Measurements from ENCODE around the gene C19orf73. TPM values are rescaled to one million over a fixed set of nuclear protein-coding genes. Genes with fewer than 3 reads are reported as not detected.

The C19orf73 gene
- total RNA-seq, 1 experiment from 2014 or later, result 2.2 TPM

- no peak for ATAC-seq
- CTCF ChIA-PET, result interaction anchor here (1.3 to 2.2 kb wide), 6 partner anchors 8 to 70 kb away, joined by 3 to 17 read pairs (median 10); partner anchors contain the start of gene LIN7B
- RAD21 ChIA-PET (ENCODE audit: low non-redundant PET in 1 of 2, low total read pairs in 2 of 2, uncharacterized antibody in 2 of 2, unreplicated experiment in 2 of 2), result no interaction called here
- Histone ChIP-seq H2AFZ (ENCODE audit: low read depth, low read length, poor library complexity, severe bottlenecking) (no peak overlapping the region), H3K27ac (ENCODE audit: low read depth, low read length) (peak overlapping the region; percentile 62), H3K4me2 (ENCODE audit: low read length) (peak overlapping the region; percentile 88), H3K4me3 (replicated peaks in 1 of 2; ENCODE audit: low read depth in 1 of 2, low read length in 2 of 2) (peak overlapping the region; percentile 40 to 60), H3K79me2 (ENCODE audit: insufficient read depth, low read length) (no peaks in the 10 kb centered on the region), H3K9ac (ENCODE audit: low read length) (peak overlapping the region; percentile 57), H3K4me1 (ENCODE audit: control insufficient read depth in 1 of 2, insufficient read depth in 2 of 2, low read length in 2 of 2) (peaks cover 12 to 26% of the 10 kb centered on the region in 2 experiments), H3K27me3 (ENCODE audit: insufficient read depth, low read length) (no peaks in the 10 kb centered on the region), H4K20me1 (ENCODE audit: insufficient read depth) (no peaks in the 10 kb centered on the region), H3K36me3 (ENCODE audit: control insufficient read depth in 1 of 2, insufficient read depth in 2 of 2, low read length in 2 of 2) (peaks cover 0 to 5% of the 10 kb centered on the region in 2 experiments; a peak in 1 of 4 replicates), H3K9me3 (ENCODE audit: control insufficient read depth in 1 of 2, insufficient read depth in 1 of 2, low read depth in 1 of 2, low read length in 2 of 2) (no peaks in the 10 kb centered on the region), H3K9me2 (ENCODE audit: insufficient read depth) (no peaks in the 10 kb centered on the region)
- TF ChIP-seq SP1 (IDR thresholded peaks at IDR 0.05; ENCODE audit: low read depth), result no peak
- DNase-seq (ENCODE audit: low read depth, low spot score), result no peak
- intact Hi-C loops (cut with micrococcal nuclease), result no loop called here
- POLR2A ChIA-PET, result interaction anchor here (0.6 to 2.3 kb wide), 5 partner anchors 15 to 1404 kb away, joined by 4 to 9 read pairs (median 5); partner anchors contain the start of genes GYS1, LIN7B and RUVBL2
- TSS peak; percentile 89 for BruUV-seq (replicated peaks)
Observed at GRCh38 chr19:49128545-49129237, 9.7 kb upstream of the C19orf73 start.

DNA sequence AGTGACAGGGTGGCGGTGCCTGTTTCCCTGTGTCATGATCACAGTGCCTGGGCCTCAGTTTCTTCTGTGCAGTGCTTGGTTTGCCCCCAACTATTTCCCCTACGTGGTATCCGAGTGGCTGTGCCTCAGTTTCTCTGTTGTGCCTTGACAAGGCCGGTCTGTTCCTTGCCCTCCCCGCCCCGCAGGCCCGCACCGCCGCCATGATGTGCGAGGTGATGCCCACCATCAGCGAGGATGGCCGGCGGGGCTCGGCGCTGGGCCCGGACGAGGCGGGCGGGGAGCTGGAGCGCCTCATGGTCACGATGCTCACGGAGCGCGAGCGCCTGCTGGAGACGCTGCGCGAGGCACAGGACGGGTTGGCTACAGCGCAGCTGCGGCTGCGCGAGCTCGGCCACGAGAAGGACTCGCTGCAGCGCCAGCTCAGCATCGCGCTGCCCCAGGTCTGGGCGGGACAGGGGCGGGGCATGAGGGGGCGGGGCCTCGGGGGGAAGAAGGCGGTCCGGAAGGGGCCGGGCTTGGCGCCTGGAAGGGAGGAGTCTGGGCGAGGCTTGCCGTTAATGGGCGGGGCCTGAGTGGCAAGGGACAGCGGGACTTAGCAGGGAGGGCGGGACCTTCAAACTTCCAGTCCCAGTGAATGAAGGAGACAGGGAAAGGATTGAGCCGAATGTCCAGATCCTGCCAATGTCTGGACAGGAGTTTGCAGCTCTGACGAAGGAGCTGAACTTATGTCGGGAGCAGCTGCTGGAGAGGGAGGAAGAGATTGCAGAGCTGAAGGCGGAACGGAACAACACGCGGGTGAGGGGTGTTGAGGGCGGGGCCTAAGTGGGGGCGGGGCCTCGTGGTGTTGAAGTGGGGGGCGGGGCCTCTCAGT is 9.0 kb upstream of the C19orf73 start:
- peak overlapping the region; percentile 57 for H3K9ac ChIP-seq (ENCODE audit: low read length)
- RAD21 ChIA-PET (ENCODE audit: low non-redundant PET in 1 of 2, low total read pairs in 2 of 2, uncharacterized antibody in 2 of 2, unreplicated experiment in 2 of 2), result interaction anchor here (0.6 to 0.7 kb wide), 3 partner anchors 25 to 202 kb away, joined by 3 to 5 read pairs (median 3); no protein-coding TSS in a partner anchor
- POLR2A ChIA-PET, result interaction anchor here (0.6 to 2.3 kb wide), 13 partner anchors 8 to 1403 kb away, joined by 3 to 9 read pairs (median 4); partner anchors contain the start of genes GYS1, LIN7B, PPFIA3 and RUVBL2
- peaks cover 12 to 21% of the 10 kb centered on the region in 2 experiments for H3K4me1 ChIP-seq (ENCODE audit: control insufficient read depth in 1 of 2, insufficient read depth in 2 of 2, low read length in 2 of 2)
- no peaks in the 10 kb centered on the region for H3K9me2 ChIP-seq (ENCODE audit: insufficient read depth)
- H3K27ac ChIP-seq (ENCODE audit: low read depth, low read length), result peak overlapping the region; percentile 60
- intact Hi-C loops (cut with micrococcal nuclease), result no loop called here
- ATAC-seq (peak; percentile 94), DNase-seq (ENCODE audit: low read depth, low spot score) (peak; percentile 95)
- peak overlapping the region; percentile 40 to 60 for H3K4me3 ChIP-seq (replicated peaks in 1 of 2; ENCODE audit: low read depth in 1 of 2, low read length in 2 of 2)
- H3K36me3 ChIP-seq (ENCODE audit: control insufficient read depth in 1 of 2, insufficient read depth in 2 of 2, low read length in 2 of 2), result peaks cover 0 to 5% of the 10 kb centered on the region in 2 experiments; a peak in 1 of 4 replicates
- H4K20me1 ChIP-seq (ENCODE audit: insufficient read depth), result no peaks in the 10 kb centered on the region
- no TSS peak for BruUV-seq (replicated peaks)
- H3K79me2 ChIP-seq (ENCODE audit: insufficient read depth, low read length), result no peaks in the 10 kb centered on the region
- CTCF ChIA-PET, result interaction anchor here (0.6 to 2.2 kb wide), 12 partner anchors 8 to 573 kb away, joined by 3 to 17 read pairs (median 4); partner anchors contain the start of genes GYS1, LIN7B and RUVBL2
- peak overlapping the region; percentile 88 for H2AFZ ChIP-seq (ENCODE audit: low read depth, low read length, poor library complexity, severe bottlenecking)
- peak overlapping the region; percentile 88 for H3K4me2 ChIP-seq (ENCODE audit: low read length)
- no peaks in the 10 kb centered on the region for H3K27me3 ChIP-seq (ENCODE audit: insufficient read depth, low read length)
- no peaks in the 10 kb centered on the region for H3K9me3 ChIP-seq (ENCODE audit: control insufficient read depth in 1 of 2, insufficient read depth in 1 of 2, low read depth in 1 of 2, low read length in 2 of 2)
- TF ChIP-seq YY1 (IDR thresholded peaks at IDR 0.05; ENCODE audit: extremely low read depth, insufficient replicate concordance, low read depth, low read length), result peak; percentile 2
- TF ChIP-seq SP1 (IDR thresholded peaks at IDR 0.05; ENCODE audit: low read depth), result peak; percentile 53; the same call in 1 of the 2 replicates
- no peak for TF ChIP-seq SIN3A (IDR thresholded peaks at IDR 0.05; ENCODE audit: low read depth)
- peak; percentile 47 for TF ChIP-seq ZBTB33 (IDR thresholded peaks at IDR 0.05; ENCODE audit: extremely low read depth, insufficient replicate concordance, low read length)
- TF ChIP-seq EGR1 (IDR thresholded peaks at IDR 0.05; ENCODE audit: low read depth), result no peak
- peak; percentile 99 for TF ChIP-seq MAX (IDR thresholded peaks at IDR 0.05)
- TF ChIP-seq RAD21 (IDR thresholded peaks at IDR 0.05; ENCODE audit: low read depth), result no peak
- peak; percentile 62 for TF ChIP-seq POLR2AphosphoS5 (IDR thresholded peaks at IDR 0.05; ENCODE audit: low read depth, low read length)
- 0 out of 6 replicates have a peak, but pooled peaks of 1 of the 3 experiments have one; percentile 10 for TF ChIP-seq CTCF (IDR thresholded peaks at IDR 0.05 in 2 of 3, conservative IDR thresholded peaks at IDR 0.05 in 1 of 3; ENCODE audit: borderline replicate concordance in 1 of 3, insufficient read depth in 1 of 3, low read depth in 2 of 3, low read length in 2 of 3)
- TF ChIP-seq EZH2 (IDR thresholded peaks at IDR 0.05), result no peak
- no peak for TF ChIP-seq POLR2A (IDR thresholded peaks at IDR 0.05; ENCODE audit: borderline replicate concordance, extremely low read depth, insufficient read depth, insufficient read length)
